Measurements from ENCODE around the gene PARD3B.

DNA sequence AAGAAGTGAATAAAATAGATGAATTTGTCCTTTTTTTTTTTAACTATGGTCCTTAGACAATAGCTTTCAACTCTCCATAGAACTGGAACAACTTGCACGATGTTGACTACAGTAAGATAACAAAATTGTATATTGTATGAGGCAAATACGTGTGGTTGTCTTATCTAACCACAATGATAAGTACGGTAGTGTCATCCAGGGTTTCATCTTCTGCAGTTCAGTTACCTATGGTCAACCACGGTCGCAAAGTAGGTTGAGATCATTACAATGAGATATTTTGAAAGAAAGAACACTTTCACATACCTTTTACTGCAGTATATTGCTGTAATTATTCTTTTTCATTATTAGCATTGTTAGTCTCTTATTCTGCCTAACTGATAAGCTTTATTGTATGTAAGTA, 295.2 kb downstream of the PARD3B start:
- no peak for TF ChIP-seq JUND (IDR thresholded peaks at IDR 0.05; ENCODE audit: low read depth, low read length)
- TF ChIP-seq, protein P1, sequence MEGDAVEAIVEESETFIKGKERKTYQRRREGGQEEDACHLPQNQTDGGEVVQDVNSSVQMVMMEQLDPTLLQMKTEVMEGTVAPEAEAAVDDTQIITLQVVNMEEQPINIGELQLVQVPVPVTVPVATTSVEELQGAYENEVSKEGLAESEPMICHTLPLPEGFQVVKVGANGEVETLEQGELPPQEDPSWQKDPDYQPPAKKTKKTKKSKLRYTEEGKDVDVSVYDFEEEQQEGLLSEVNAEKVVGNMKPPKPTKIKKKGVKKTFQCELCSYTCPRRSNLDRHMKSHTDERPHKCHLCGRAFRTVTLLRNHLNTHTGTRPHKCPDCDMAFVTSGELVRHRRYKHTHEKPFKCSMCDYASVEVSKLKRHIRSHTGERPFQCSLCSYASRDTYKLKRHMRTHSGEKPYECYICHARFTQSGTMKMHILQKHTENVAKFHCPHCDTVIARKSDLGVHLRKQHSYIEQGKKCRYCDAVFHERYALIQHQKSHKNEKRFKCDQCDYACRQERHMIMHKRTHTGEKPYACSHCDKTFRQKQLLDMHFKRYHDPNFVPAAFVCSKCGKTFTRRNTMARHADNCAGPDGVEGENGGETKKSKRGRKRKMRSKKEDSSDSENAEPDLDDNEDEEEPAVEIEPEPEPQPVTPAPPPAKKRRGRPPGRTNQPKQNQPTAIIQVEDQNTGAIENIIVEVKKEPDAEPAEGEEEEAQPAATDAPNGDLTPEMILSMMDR (IDR thresholded peaks at IDR 0.05 in 2 of 3, conservative IDR thresholded peaks at IDR 0.05 in 1 of 3; ENCODE audit: control insufficient read depth in 2 of 3, extremely low read depth in 1 of 3, insufficient read depth in 1 of 3, low read depth in 3 of 3, low read length in 3 of 3) = no peak
- TF ChIP-seq, protein P2, sequence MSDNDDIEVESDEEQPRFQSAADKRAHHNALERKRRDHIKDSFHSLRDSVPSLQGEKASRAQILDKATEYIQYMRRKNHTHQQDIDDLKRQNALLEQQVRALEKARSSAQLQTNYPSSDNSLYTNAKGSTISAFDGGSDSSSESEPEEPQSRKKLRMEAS (IDR thresholded peaks at IDR 0.05; ENCODE audit: low read depth, low read length) = no peak
- no peak for TF ChIP-seq MXI1 (IDR thresholded peaks at IDR 0.05; ENCODE audit: low read depth, low read length)
- TF ChIP-seq, protein P3, sequence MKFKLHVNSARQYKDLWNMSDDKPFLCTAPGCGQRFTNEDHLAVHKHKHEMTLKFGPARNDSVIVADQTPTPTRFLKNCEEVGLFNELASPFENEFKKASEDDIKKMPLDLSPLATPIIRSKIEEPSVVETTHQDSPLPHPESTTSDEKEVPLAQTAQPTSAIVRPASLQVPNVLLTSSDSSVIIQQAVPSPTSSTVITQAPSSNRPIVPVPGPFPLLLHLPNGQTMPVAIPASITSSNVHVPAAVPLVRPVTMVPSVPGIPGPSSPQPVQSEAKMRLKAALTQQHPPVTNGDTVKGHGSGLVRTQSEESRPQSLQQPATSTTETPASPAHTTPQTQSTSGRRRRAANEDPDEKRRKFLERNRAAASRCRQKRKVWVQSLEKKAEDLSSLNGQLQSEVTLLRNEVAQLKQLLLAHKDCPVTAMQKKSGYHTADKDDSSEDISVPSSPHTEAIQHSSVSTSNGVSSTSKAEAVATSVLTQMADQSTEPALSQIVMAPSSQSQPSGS (IDR thresholded peaks at IDR 0.05; ENCODE audit: low read length) = no peak
- no peak for TF ChIP-seq ZNF274 (IDR thresholded peaks at IDR 0.05; ENCODE audit: insufficient read depth, insufficient read length)
- TF ChIP-seq, protein P4, sequence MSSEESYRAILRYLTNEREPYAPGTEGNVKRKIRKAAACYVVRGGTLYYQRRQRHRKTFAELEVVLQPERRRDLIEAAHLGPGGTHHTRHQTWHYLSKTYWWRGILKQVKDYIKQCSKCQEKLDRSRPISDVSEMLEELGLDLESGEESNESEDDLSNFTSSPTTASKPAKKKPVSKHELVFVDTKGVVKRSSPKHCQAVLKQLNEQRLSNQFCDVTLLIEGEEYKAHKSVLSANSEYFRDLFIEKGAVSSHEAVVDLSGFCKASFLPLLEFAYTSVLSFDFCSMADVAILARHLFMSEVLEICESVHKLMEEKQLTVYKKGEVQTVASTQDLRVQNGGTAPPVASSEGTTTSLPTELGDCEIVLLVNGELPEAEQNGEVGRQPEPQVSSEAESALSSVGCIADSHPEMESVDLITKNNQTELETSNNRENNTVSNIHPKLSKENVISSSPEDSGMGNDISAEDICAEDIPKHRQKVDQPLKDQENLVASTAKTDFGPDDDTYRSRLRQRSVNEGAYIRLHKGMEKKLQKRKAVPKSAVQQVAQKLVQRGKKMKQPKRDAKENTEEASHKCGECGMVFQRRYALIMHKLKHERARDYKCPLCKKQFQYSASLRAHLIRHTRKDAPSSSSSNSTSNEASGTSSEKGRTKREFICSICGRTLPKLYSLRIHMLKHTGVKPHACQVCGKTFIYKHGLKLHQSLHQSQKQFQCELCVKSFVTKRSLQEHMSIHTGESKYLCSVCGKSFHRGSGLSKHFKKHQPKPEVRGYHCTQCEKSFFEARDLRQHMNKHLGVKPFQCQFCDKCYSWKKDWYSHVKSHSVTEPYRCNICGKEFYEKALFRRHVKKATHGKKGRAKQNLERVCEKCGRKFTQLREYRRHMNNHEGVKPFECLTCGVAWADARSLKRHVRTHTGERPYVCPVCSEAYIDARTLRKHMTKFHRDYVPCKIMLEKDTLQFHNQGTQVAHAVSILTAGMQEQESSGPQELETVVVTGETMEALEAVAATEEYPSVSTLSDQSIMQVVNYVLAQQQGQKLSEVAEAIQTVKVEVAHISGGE (CRISPR knock-in tag; IDR thresholded peaks at IDR 0.05) = no peak
- TF ChIP-seq RBBP5 (conservative IDR thresholded peaks at IDR 0.05) = no peak
- TF ChIP-seq ASH2L (IDR thresholded peaks at IDR 0.05; ENCODE audit: borderline replicate concordance, low read depth) = no peak
- TF ChIP-seq, protein P5, sequence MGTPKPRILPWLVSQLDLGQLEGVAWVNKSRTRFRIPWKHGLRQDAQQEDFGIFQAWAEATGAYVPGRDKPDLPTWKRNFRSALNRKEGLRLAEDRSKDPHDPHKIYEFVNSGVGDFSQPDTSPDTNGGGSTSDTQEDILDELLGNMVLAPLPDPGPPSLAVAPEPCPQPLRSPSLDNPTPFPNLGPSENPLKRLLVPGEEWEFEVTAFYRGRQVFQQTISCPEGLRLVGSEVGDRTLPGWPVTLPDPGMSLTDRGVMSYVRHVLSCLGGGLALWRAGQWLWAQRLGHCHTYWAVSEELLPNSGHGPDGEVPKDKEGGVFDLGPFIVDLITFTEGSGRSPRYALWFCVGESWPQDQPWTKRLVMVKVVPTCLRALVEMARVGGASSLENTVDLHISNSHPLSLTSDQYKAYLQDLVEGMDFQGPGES (IDR thresholded peaks at IDR 0.05) = no peak
- no peak for TF ChIP-seq KDM1A (IDR thresholded peaks at IDR 0.05; ENCODE audit: borderline replicate concordance)
